GM12891 (cell line): ENCODE results near the gene RIT1.

ENCODE experiments used
- POLR2A ChIP-seq: IDR thresholded peaks from 2 replicates; pipeline ENCODE4 v1.6.1; 2011; ENCODE audit warnings: low read depth, low read length, control low read depth
- POLR2AphosphoS5 ChIP-seq: IDR thresholded peaks from 2 replicates; pipeline ENCODE4 v1.6.1; 2011; ENCODE audit warnings: low read depth, low read length, control low read depth
- TAF1 ChIP-seq: IDR thresholded peaks from 2 replicates; pipeline ENCODE4 v1.6.1; 2011; ENCODE audit warnings: low read depth, low read length, control low read depth

GRCh38 chr1:155938220-155938627 is 27.1 kb upstream of the RIT1 start:
- TF ChIP-seq POLR2A = no peak
- no peak for TF ChIP-seq TAF1
- no peak for TF ChIP-seq POLR2AphosphoS5
